Common myeloid progenitor, CD34-positive (primary cell): ENCODE results near the gene ZYX.
A peak's percentile ranks its signal among the peaks of the same experiment; 100 is the strongest.
"Not testable (repeated sequence)": the region's sequence is repeated elsewhere in the genome, so short reads cannot be mapped to it uniquely, and the experiment has no call there.

Experiments
- CTCF ChIA-PET: fragments of 350-600 bp; sonication (Branson Sonifier 250); formaldehyde crosslinking; loops from one replicate; lab custom pipeline; 2021; ENCODE audit warnings: antibody characterized with exemption; lab: Charles Lee
- POLR2A ChIA-PET: fragments of 350-600 bp; sonication (Branson Sonifier 250); formaldehyde crosslinking; loops from one replicate; lab custom pipeline; 2021; ENCODE audit warnings: antibody characterized with exemption; lab: Charles Lee
- DNase-seq, 3 donors: peaks; one replicate each; pipeline versions ENCODE4 v3.0.0 to v3.0.0-alpha.2; 2013
- H3K27ac ChIP-seq, 2 experiments: 1 replicate in 1 of 2; 2 replicates in 1 of 2; pipeline ENCODE4 v1.7.0; 2013; ENCODE audit warnings: inconsistent platforms in 2 of 2, low read length in 2 of 2, mild to moderate bottlenecking in 2 of 2, low read depth in 1 of 2, moderate library complexity in 1 of 2; ENCODE audit not compliant: severe bottlenecking in 2 of 2, insufficient read depth in 1 of 2, poor library complexity in 1 of 2
- H3K27me3 ChIP-seq, 5 experiments: replicated peaks in 2 of 5; 1 replicate in 3 of 5; 2 replicates in 2 of 5; pipeline versions ENCODE4 v1.6.1 to v1.7.0; 2013; ENCODE audit warnings: low read length in 4 of 5, mild to moderate bottlenecking in 2 of 5, moderate library complexity in 2 of 5, inconsistent platforms in 1 of 5; ENCODE audit not compliant: insufficient read depth in 5 of 5, control insufficient read depth in 4 of 5
- H3K36me3 ChIP-seq, 4 experiments: 1 replicate in 2 of 4; 2 replicates in 2 of 4; pipeline versions ENCODE4 v1.6.1 to v1.7.0; 2013; ENCODE audit warnings: low read length in 3 of 4, control low read depth in 1 of 4, mild to moderate bottlenecking in 1 of 4; ENCODE audit not compliant: control insufficient read depth in 4 of 4, insufficient read depth in 4 of 4
- H3K4me1 ChIP-seq, 4 experiments: 1 replicate in 3 of 4; 2 replicates in 1 of 4; pipeline versions ENCODE4 v1.6.1 to v1.7.1; 2013; ENCODE audit warnings: low read length in 3 of 4, mild to moderate bottlenecking in 3 of 4, control low read depth in 1 of 4, inconsistent platforms in 1 of 4, moderate library complexity in 1 of 4; ENCODE audit not compliant: control insufficient read depth in 4 of 4, insufficient read depth in 4 of 4; ENCODE audit errors: control extremely low read depth in 1 of 4
- H3K4me3 ChIP-seq, 7 experiments: 1 replicate in 4 of 7; 2 replicates in 3 of 7; pipeline versions ENCODE4 v1.5.1 to v1.7.0; 2013; ENCODE audit warnings: mild to moderate bottlenecking in 7 of 7, low read length in 6 of 7, moderate library complexity in 6 of 7, inconsistent platforms in 2 of 7, low read depth in 2 of 7, control low read depth in 1 of 7; ENCODE audit not compliant: insufficient read depth in 4 of 7, control insufficient read depth in 1 of 7; ENCODE audit errors: extremely low read depth in 1 of 7
- H3K9me3 ChIP-seq, 5 experiments: 1 replicate in 4 of 5; 2 replicates in 1 of 5; pipeline versions ENCODE4 v1.6.1 to v1.7.1; 2013; ENCODE audit warnings: low read length in 4 of 5, mild to moderate bottlenecking in 2 of 5, inconsistent platforms in 1 of 5, low read depth in 1 of 5, moderate library complexity in 1 of 5; ENCODE audit not compliant: control insufficient read depth in 4 of 5, insufficient read depth in 2 of 5; ENCODE audit errors: control extremely low read depth in 1 of 5
- WGBS: methylation state at CpG from one replicate; pipeline ENCODE4 v1.1.5; 2013; ENCODE audit not compliant: insufficient coverage; 5-methylcytosine and 5-hydroxymethylcytosine counted together

ZYX gene

GRCh38 chr7:143424476-143424875, 43.3 kb downstream of the ZYX start:
- peaks cover 0 to 10% (median 5%) of the 10 kb centered on the region in 4 experiments for H3K4me1 ChIP-seq
- H3K4me3 ChIP-seq, H3K36me3 ChIP-seq, DNase-seq, H3K9me3 ChIP-seq, H3K27me3 ChIP-seq, POLR2A ChIA-PET, H3K27ac ChIP-seq: not testable (repeated sequence)
- CTCF ChIA-PET = interaction anchor here (2.3 kb wide), 1 partner anchor 9 kb away, joined by 6 read pairs; no protein-coding TSS in a partner anchor
- WGBS = 95% methylated on average over 8 of the region's 34 CpGs

- Histone ChIP-seq H3K27me3 (no peaks in the 10 kb centered on the region), H3K9me3 (no peaks in the 10 kb centered on the region), H3K36me3 (no peaks in the 10 kb centered on the region), H3K4me1 (peaks cover 0 to 10% (median 5%) of the 10 kb centered on the region in 4 experiments), H3K4me3 (no peak overlapping the region), H3K27ac (peak overlapping the region in 1 of 2 experiments; percentile 49)
- ChIA-PET POLR2A (no interaction called here), CTCF (interaction anchor here (0.8 to 1.2 kb wide), 3 partner anchors 8 to 20 kb away, joined by 3 read pairs; no protein-coding TSS in a partner anchor)
- DNase-seq = no peak
- WGBS = 100% methylated on average over 2 of the region's 2 CpGs
Observed at GRCh38 chr7:143426479-143427142, 45.5 kb downstream of the ZYX start.

GRCh38 chr7:143429770-143430698, 48.9 kb downstream of the ZYX start:
- Histone ChIP-seq H3K4me1 (peaks cover 0 to 3% (median under 1%) of the 10 kb centered on the region in 4 experiments), H3K36me3 (peaks cover 0 to 2% (median 0%) of the 10 kb centered on the region in 4 experiments), H3K9me3 (no peaks in the 10 kb centered on the region), H3K27ac (no peak overlapping the region), H3K4me3 (no peak overlapping the region), H3K27me3 (no peaks in the 10 kb centered on the region)
- no peak for DNase-seq
- CTCF ChIA-PET = no interaction called here
- WGBS = 98% methylated on average over 5 of the region's 10 CpGs
- POLR2A ChIA-PET = no interaction called here

GRCh38 chr7:143431109-143431508, 50.0 kb downstream of the ZYX start:
- peaks cover 0 to 3% (median under 1%) of the 10 kb centered on the region in 4 experiments for H3K4me1 ChIP-seq
- H3K27ac ChIP-seq = no peak overlapping the region
- H3K27me3 ChIP-seq = no peaks in the 10 kb centered on the region
- CTCF ChIA-PET = interaction anchor here (1.2 kb wide), 1 partner anchor 9 kb away, joined by 3 read pairs; no protein-coding TSS in a partner anchor
- POLR2A ChIA-PET = no interaction called here
- no peak for DNase-seq
- H3K36me3 ChIP-seq = peaks cover 0 to 2% (median 0%) of the 10 kb centered on the region in 4 experiments
- no peak overlapping the region for H3K4me3 ChIP-seq
- no CpG with 5 or more reads among the region's 2 CpGs for WGBS
- H3K9me3 ChIP-seq = no peaks in the 10 kb centered on the region

- Histone ChIP-seq H3K36me3 (peaks cover 0 to 2% (median 0%) of the 10 kb centered on the region in 4 experiments), H3K9me3 (no peaks in the 10 kb centered on the region), H3K4me1 (peaks cover 0 to 20% (median 13%) of the 10 kb centered on the region in 4 experiments), H3K27me3 (no peaks in the 10 kb centered on the region), H3K27ac (no peak overlapping the region), H3K4me3 (no peak overlapping the region)
- WGBS = no CpG with 5 or more reads among the region's 4 CpGs
- CTCF ChIA-PET = interaction anchor here (0.6 to 1.6 kb wide), 5 partner anchors 12 to 218 kb away, joined by 3 to 5 read pairs (median 3); no protein-coding TSS in a partner anchor
- POLR2A ChIA-PET = no interaction called here
- DNase-seq = no peak
Observed at GRCh38 chr7:143433759-143434158, 52.6 kb downstream of the ZYX start.

GRCh38 chr7:143434660-143435059, 53.5 kb downstream of the ZYX start:
- ChIA-PET CTCF (interaction anchor here (1.1 to 1.6 kb wide), 4 partner anchors 13 to 219 kb away, joined by 3 to 5 read pairs (median 4); partner anchors contain the start of gene EPHA1), POLR2A (no interaction called here)
- no peak overlapping the region for H3K27ac ChIP-seq
- H3K9me3 ChIP-seq = no peaks in the 10 kb centered on the region
- H3K36me3 ChIP-seq = peaks cover 0 to 2% (median 0%) of the 10 kb centered on the region in 4 experiments
- peaks cover 0 to 20% (median 13%) of the 10 kb centered on the region in 4 experiments for H3K4me1 ChIP-seq
- no peak for DNase-seq
- 99% methylated on average over 9 of the region's 9 CpGs for WGBS
- no peak overlapping the region for H3K4me3 ChIP-seq
- no peaks in the 10 kb centered on the region for H3K27me3 ChIP-seq
